ENCODE results near the gene DIPK2B. TPM values are rescaled to one million over a fixed set of nuclear protein-coding genes. Genes with fewer than 3 reads are reported as not detected.

The DIPK2B gene
- total and polyA plus RNA-seq, 9 of the 15 experiments (the other 6 are each of a cell fraction or from before 2014, with no cell fraction given): not detected

GRCh38 chrX:45196701-45197100, 4.0 kb downstream of the DIPK2B start:
- Histone ChIP-seq H3K27ac (ENCODE audit: extremely low read depth, low read depth, low read length) (no peak overlapping the region), H3K4me3 (no peak overlapping the region), H3K79me2 (ENCODE audit: control insufficient read depth, insufficient read depth, low read length) (no peaks in the 10 kb centered on the region), H4K20me1 (replicated peaks; ENCODE audit: control insufficient read depth, insufficient read depth, low read length) (no peaks in the 10 kb centered on the region), H3K4me1 (replicated peaks in 1 of 2; ENCODE audit: control insufficient read depth in 2 of 2, insufficient read depth in 2 of 2, low read length in 2 of 2) (no peaks in the 10 kb centered on the region), H3K4me2 (ENCODE audit: insufficient read depth, low read length) (no peak overlapping the region), H3K27me3 (ENCODE audit: control insufficient read depth in 2 of 2, insufficient read depth in 2 of 2, low read length in 2 of 2) (peaks cover 0 to 15% of the 10 kb centered on the region in 2 experiments; a peak in 3 of 5 replicates), H3K9me1 (ENCODE audit: control insufficient read depth, insufficient read depth, low read length) (no peaks in the 10 kb centered on the region), H3K9me3 (replicated peaks; ENCODE audit: control insufficient read depth, insufficient read depth, low read depth, low read length) (no peaks in the 10 kb centered on the region), H3K36me3 (ENCODE audit: control insufficient read depth, insufficient read depth, low read length) (no peaks in the 10 kb centered on the region), H2AFZ (ENCODE audit: low read depth, low read length) (no peak overlapping the region), H3K9ac (ENCODE audit: insufficient read depth in 1 of 2, low read depth in 2 of 2, low read length in 2 of 2) (no peak overlapping the region)
- no TSS peak for BruUV-seq (replicated peaks)
- DNase-seq (ENCODE audit: extremely low read depth in 1 of 4, low spot score in 3 of 4) (no peak), FAIRE-seq (no peak), ATAC-seq (no peak)
- intact Hi-C loops (cut with micrococcal nuclease): no loop called here
- in situ Hi-C loops (cut with MboI): no loop called here
- CTCF ChIA-PET (ENCODE audit: low intra/inter-chr PET ratio): no interaction called here
- POLR2A ChIA-PET: no interaction called here
- TF ChIP-seq NONO (IDR thresholded peaks at IDR 0.05; ENCODE audit: low read depth in 2 of 2, low read length in 1 of 2): no peak
- no peak for TF ChIP-seq ZKSCAN8 (CRISPR knock-in tag; IDR thresholded peaks at IDR 0.05)
- TF ChIP-seq ZNF175 (CRISPR knock-in tag; IDR thresholded peaks at IDR 0.05; ENCODE audit: low read depth): no peak
- TF ChIP-seq ZNF133 (CRISPR knock-in tag; IDR thresholded peaks at IDR 0.05): no peak
- no peak for TF ChIP-seq NRF1 (conservative IDR thresholded peaks at IDR 0.05 in 1 of 2, IDR thresholded peaks at IDR 0.05 in 1 of 2)
- TF ChIP-seq NEUROD1 (IDR thresholded peaks at IDR 0.05; ENCODE audit: borderline replicate concordance, low read depth, low read length, partially characterized antibody): no peak
- no peak for TF ChIP-seq SMARCC2 (IDR thresholded peaks at IDR 0.05; ENCODE audit: low read depth)
- TF ChIP-seq EP300 (IDR thresholded peaks at IDR 0.05; ENCODE audit: low read length): no peak
- TF ChIP-seq HES1 (IDR thresholded peaks at IDR 0.05; ENCODE audit: low read depth): no peak
- no peak for TF ChIP-seq PRPF4 (IDR thresholded peaks at IDR 0.05; ENCODE audit: insufficient read depth, low read depth, low read length, poor library complexity, severe bottlenecking)
- no peak for TF ChIP-seq PCBP2 (IDR thresholded peaks at IDR 0.05; ENCODE audit: low read depth, low read length, poor library complexity, severe bottlenecking)
- no peak for TF ChIP-seq RFX1 (IDR thresholded peaks at IDR 0.05)
- no peak for TF ChIP-seq ZSCAN29 (IDR thresholded peaks at IDR 0.05)
- 5% methylated on average over 2 of the region's 2 CpGs for WGBS (ENCODE audit: insufficient coverage, low coverage, missing lambda C conversion rate)
